ENCODE data around the gene NOP14. TPM values are rescaled to one million over a fixed set of nuclear protein-coding genes. Genes with fewer than 3 reads are reported as not detected.
A peak's percentile ranks its signal among the peaks of the same experiment; 100 is the strongest.
"Not testable (repeated sequence)": the region's sequence is repeated elsewhere in the genome, so short reads cannot be mapped to it uniquely, and the experiment has no call there.

The NOP14 gene
- total RNA-seq, 4 donors from 2014 or later, result 8.6 to 43.0 (median 12.8) TPM

GRCh38 chr4:2948895-2949781 lies 14.1 kb downstream of the NOP14 start:
- no peaks in the 10 kb centered on the region for H3K9me3 ChIP-seq
- no peak for DNase-seq
- WGBS, 2 donors (ENCODE audit: low coverage in 1 of 2), result 70 to 92% methylated on average over 2 to 14 of the region's 14 CpGs
- in situ Hi-C loops (cut with MboI; ENCODE audit: low pct_ligation_motif_present in 1 of 4, low pct_unique_long_range_greater_than_20kb in 1 of 4, low sequenced_read_pairs in 3 of 4), result loop anchor here in 3 of 4 donors (10.0 to 25.0 kb wide), 2 partner anchors 184 to 187 kb away; partner anchors contain the start of gene TNIP2 (in 2 of the 3)
- no peak overlapping the region for H3K27ac ChIP-seq
- H3K4me1 ChIP-seq, result no peaks in the 10 kb centered on the region
- intact Hi-C loops (cut with DNase I; ENCODE audit: low total_unique reads), result no loop called here
- no peak overlapping the region for H3K4me3 ChIP-seq
- H3K27me3 ChIP-seq, result no peaks in the 10 kb centered on the region
- peaks cover 0 to 66% (median 33%) of the 10 kb centered on the region in 4 donors for H3K36me3 ChIP-seq
- no peak for TF ChIP-seq EP300 (IDR thresholded peaks at IDR 0.05; ENCODE audit: low read depth)
- peak in 3 of 5 experiments; percentile 9 to 34 (median 26) for TF ChIP-seq CTCF (IDR thresholded peaks at IDR 0.05)

GRCh38 chr4:2947926-2948325 lies 15.3 kb downstream of the NOP14 start:
- 89% methylated on average over 3 to 11 of the region's 11 CpGs for WGBS, 2 donors (ENCODE audit: low coverage in 1 of 2)
- intact Hi-C loops (cut with DNase I; ENCODE audit: low total_unique reads), result no loop called here
- H3K27me3 ChIP-seq, result no peaks in the 10 kb centered on the region
- DNase-seq, result no peak
- in situ Hi-C loops (cut with MboI; ENCODE audit: low pct_ligation_motif_present in 1 of 4, low pct_unique_long_range_greater_than_20kb in 1 of 4, low sequenced_read_pairs in 3 of 4), result loop anchor here in 3 of 4 donors (10.0 to 25.0 kb wide), 2 partner anchors 183 to 186 kb away; partner anchors contain the start of gene TNIP2 (in 2 of the 3)
- no peak overlapping the region for H3K4me3 ChIP-seq
- peaks cover 4 to 5% (median 5%) of the 10 kb centered on the region in 4 donors for H3K4me1 ChIP-seq
- no peaks in the 10 kb centered on the region for H3K9me3 ChIP-seq
- H3K27ac ChIP-seq, result no peak overlapping the region
- peaks cover 0 to 60% (median 29%) of the 10 kb centered on the region in 4 donors for H3K36me3 ChIP-seq
- TF ChIP-seq EP300 (IDR thresholded peaks at IDR 0.05; ENCODE audit: low read depth), result no peak
- TF ChIP-seq CTCF (IDR thresholded peaks at IDR 0.05), result no peak
- no peak for TF ChIP-seq POLR2A (IDR thresholded peaks at IDR 0.05)
- no peak for TF ChIP-seq POLR2AphosphoS5 (IDR thresholded peaks at IDR 0.05)

- no peak for DNase-seq
- Histone ChIP-seq H3K9me3 (no peaks in the 10 kb centered on the region), H3K36me3 (peaks cover 0 to 50% (median 26%) of the 10 kb centered on the region in 4 donors), H3K4me3 (no peak overlapping the region), H3K4me1 (peaks cover 4 to 12% (median 11%) of the 10 kb centered on the region in 4 donors), H3K27ac (no peak overlapping the region), H3K27me3 (no peaks in the 10 kb centered on the region)
- intact Hi-C loops (cut with DNase I; ENCODE audit: low total_unique reads) (no loop called here), in situ Hi-C loops (cut with MboI; ENCODE audit: low pct_ligation_motif_present in 1 of 4, low pct_unique_long_range_greater_than_20kb in 1 of 4, low sequenced_read_pairs in 3 of 4) (loop anchor here in 3 of 4 donors (10.0 to 25.0 kb wide), 2 partner anchors 182 to 185 kb away; partner anchors contain the start of gene TNIP2 (in 2 of the 3))
- no peak for TF ChIP-seq EP300 (IDR thresholded peaks at IDR 0.05; ENCODE audit: low read depth)
- TF ChIP-seq POLR2A (IDR thresholded peaks at IDR 0.05), result no peak
- 91 to 100% methylated on average over 1 to 19 of the region's 19 CpGs for WGBS, 2 donors (ENCODE audit: low coverage in 1 of 2)
These were observed 16.2 kb downstream of the NOP14 start for GRCh38 chr4:2946812-2947600.

GRCh38 chr4:2945619-2946604 lies 17.3 kb downstream of the NOP14 start:
- Histone ChIP-seq H3K36me3 (peaks cover 0 to 39% (median 18%) of the 10 kb centered on the region in 4 donors), H3K4me1 (peaks cover 4 to 12% (median 11%) of the 10 kb centered on the region in 4 donors)
- intact Hi-C loops (cut with DNase I; ENCODE audit: low total_unique reads); H3K4me3 ChIP-seq; DNase-seq; H3K9me3 ChIP-seq; H3K27me3 ChIP-seq; H3K27ac ChIP-seq: not testable (repeated sequence)
- in situ Hi-C loops (cut with MboI; ENCODE audit: low pct_ligation_motif_present in 1 of 4, low pct_unique_long_range_greater_than_20kb in 1 of 4, low sequenced_read_pairs in 3 of 4), result loop anchor here in 3 of 4 donors (10.0 to 25.0 kb wide), 2 partner anchors 181 to 184 kb away; partner anchors contain the start of gene TNIP2 (in 2 of the 3)
- WGBS, 2 donors (ENCODE audit: low coverage in 1 of 2), result 87 to 90% methylated on average over 6 to 27 of the region's 30 CpGs

All from transverse colon (tissue), 4 donors.